Brain microvascular endothelial cell (primary cell): ENCODE data around the gene DHX58.

Experiments used
- DNase-seq: peaks from one replicate; pipeline ENCODE4 v3.0.0-alpha.2; 2020
- H3K27ac ChIP-seq: fragments of 250-450 bp; sonication (Bioruptor Pico); 2 replicates; pipeline ENCODE4 v1.5.1; 2020; ENCODE audit warnings: mild to moderate bottlenecking, moderate library complexity
- H3K27me3 ChIP-seq: fragments of 250-450 bp; sonication (Bioruptor Pico); replicated peaks from 2 replicates; pipeline ENCODE4 v1.5.1; 2020; ENCODE audit warnings: mild to moderate bottlenecking
- H3K36me3 ChIP-seq: fragments of 250-450 bp; sonication (Bioruptor Pico); replicated peaks from 2 replicates; pipeline ENCODE4 v1.5.1; 2020; ENCODE audit warnings: mild to moderate bottlenecking
- H3K4me3 ChIP-seq: 2 replicates; pipeline ENCODE4 v1.5.1; 2011; ENCODE audit warnings: low read depth, mild to moderate bottlenecking, control low read depth, low read length, moderate library complexity
- in situ Hi-C: cut with HindIII; loops from 2 replicates; pipeline ENCODE4 v1.10.0; 2017; ENCODE audit warnings: low sequenced_read_pairs, low pct_ligation_motif_present
- TF ChIP-seq, protein P1 (sequence below): IDR thresholded peaks from 2 replicates; pipeline ENCODE4 v1.5.1; 2011; ENCODE audit warnings: low read depth, mild to moderate bottlenecking, moderate library complexity, low read length, control low read depth, inconsistent platforms; ENCODE audit errors: missing control alignments

The DHX58 gene

DNA sequence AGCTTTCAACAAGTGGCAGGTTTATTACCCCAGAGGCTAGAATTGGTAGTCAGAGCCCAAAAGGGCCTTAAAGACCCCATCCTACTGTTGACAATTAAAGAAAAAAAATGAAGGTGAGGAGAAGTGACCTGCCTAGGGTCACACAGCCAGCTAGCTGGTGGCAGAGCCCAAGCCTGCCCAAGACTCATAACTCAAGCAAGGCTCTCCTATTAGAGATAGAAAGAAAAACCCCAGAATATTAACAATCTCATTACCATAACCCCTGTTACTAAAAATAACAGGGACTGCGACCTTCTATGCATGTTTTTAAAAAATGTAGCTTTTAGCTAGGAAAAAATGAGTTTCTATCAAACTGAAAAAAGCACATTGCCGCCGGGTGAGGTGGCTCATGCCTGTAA lies 24.1 kb upstream of the DHX58 start:
- no peaks in the 10 kb centered on the region for H3K27me3 ChIP-seq
- in situ Hi-C loops, result no loop called here
- H3K27ac ChIP-seq, result no peak overlapping the region
- no peak for DNase-seq
- TF ChIP-seq, protein P1, sequence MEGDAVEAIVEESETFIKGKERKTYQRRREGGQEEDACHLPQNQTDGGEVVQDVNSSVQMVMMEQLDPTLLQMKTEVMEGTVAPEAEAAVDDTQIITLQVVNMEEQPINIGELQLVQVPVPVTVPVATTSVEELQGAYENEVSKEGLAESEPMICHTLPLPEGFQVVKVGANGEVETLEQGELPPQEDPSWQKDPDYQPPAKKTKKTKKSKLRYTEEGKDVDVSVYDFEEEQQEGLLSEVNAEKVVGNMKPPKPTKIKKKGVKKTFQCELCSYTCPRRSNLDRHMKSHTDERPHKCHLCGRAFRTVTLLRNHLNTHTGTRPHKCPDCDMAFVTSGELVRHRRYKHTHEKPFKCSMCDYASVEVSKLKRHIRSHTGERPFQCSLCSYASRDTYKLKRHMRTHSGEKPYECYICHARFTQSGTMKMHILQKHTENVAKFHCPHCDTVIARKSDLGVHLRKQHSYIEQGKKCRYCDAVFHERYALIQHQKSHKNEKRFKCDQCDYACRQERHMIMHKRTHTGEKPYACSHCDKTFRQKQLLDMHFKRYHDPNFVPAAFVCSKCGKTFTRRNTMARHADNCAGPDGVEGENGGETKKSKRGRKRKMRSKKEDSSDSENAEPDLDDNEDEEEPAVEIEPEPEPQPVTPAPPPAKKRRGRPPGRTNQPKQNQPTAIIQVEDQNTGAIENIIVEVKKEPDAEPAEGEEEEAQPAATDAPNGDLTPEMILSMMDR, result no peak
- H3K36me3 ChIP-seq, result peaks cover 4% of the 10 kb centered on the region
- H3K4me3 ChIP-seq, result no peak overlapping the region

DNA sequence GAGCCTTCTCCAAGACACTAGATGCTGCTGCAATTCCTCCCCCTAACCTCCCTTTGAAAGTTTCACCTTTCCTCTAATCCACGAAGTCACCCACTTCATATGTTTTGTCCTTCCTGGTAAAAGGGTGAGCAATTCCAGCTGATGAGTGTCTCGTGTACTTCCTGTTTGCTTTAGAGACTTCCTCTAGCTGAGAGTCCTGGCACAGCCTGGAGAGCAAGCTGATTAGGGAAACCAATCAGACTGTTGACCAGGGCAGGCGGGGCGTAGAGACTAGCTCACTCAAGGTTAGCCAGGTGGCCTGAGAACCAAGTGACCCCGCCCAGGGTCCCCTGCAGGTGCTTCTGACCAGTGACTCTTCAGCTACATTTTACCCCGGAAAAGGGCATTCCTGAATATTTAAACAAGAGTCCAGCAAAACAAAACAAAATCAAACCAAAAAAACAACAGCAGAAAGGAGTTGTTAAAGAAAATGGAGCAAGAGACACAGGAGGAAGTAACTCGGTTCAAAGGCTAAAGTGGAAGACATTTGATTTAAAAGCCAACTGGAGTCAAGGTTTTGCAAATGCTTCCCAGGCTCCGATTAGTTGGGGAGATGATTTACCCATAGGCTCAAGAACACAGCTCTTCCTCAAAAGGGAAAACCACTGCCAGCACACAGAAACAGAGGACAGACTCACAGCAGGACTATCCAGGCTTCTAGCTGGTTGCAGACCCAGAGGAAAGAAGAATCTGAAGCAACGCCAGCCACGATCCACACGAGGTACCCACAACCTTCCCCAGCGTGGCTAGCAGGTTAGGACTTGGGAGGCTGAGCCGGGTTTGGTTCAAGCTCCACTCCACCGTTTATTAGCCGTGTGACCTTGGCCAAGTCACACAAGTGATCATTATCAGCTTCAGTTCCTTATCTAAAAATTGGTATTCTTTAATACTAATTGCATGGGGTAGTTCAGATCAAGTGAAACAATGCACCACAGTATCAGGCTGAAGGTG lies 23.4 kb upstream of the DHX58 start:
- in situ Hi-C loops, result no loop called here
- Histone ChIP-seq H3K4me3 (no peak overlapping the region), H3K27me3 (no peaks in the 10 kb centered on the region), H3K36me3 (no peaks in the 10 kb centered on the region), H3K27ac (peak overlapping the region; percentile 47)
- DNase-seq, result peak; percentile 64
- TF ChIP-seq, protein P1, result no peak

DNA sequence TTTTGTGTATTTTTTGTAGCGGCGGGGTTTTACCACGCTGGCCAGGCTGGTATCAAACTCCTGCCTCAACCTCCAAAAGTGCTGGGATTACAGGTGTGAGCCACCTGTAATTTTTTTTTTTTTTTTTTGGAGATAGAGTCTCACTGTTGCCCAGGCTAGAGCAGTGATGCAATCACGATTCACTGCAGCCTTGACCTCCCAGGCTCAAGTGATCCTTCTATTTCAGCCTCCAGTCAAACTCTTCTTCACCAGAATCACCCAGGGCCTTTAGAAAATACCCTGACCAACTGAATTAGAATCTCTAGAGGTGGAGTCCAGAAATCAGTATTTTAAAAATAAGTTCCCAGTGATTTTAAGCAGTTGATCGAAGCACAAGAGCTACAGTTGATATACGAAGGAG lies 22.6 kb upstream of the DHX58 start:
- Histone ChIP-seq H3K4me3 (no peak overlapping the region), H3K36me3 (peaks cover 2% of the 10 kb centered on the region), H3K27me3 (no peaks in the 10 kb centered on the region), H3K27ac (peak overlapping the region; percentile 47)
- no peak for DNase-seq
- in situ Hi-C loops, result no loop called here
- TF ChIP-seq, protein P1, result no peak

DNA sequence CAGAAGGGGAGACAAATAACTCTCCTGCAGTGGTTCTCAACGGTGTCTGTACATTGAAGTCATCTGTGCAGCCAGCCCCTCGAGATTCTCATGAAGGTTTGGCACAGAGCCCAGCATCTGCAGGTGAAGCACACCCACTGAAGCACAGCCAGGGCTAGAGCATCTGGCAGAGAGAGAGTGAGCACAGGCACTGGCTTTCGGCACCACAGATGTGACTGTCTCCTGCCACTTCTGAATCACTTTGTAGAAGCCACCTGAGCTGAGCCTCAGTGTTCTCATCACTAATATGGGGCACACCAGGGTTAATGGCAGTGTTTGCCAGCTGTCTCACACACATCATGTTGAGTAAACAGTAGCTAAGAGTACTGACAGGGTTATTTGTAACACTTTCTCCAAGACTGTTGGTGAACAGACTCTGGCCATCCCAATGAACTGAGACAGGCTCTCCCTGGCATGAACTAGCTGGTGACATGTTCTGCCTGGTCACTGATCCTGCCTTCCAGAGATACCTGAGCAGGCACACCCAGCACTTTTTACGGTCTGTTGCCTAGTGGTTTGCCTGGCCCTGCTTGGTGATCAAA lies 21.0 kb upstream of the DHX58 start:
- H3K27me3 ChIP-seq, result no peaks in the 10 kb centered on the region
- in situ Hi-C loops, result no loop called here
- TF ChIP-seq, protein P1, result no peak
- DNase-seq, result no peak
- peaks cover 14% of the 10 kb centered on the region for H3K36me3 ChIP-seq
- no peak overlapping the region for H3K4me3 ChIP-seq
- H3K27ac ChIP-seq, result no peak overlapping the region

DNA sequence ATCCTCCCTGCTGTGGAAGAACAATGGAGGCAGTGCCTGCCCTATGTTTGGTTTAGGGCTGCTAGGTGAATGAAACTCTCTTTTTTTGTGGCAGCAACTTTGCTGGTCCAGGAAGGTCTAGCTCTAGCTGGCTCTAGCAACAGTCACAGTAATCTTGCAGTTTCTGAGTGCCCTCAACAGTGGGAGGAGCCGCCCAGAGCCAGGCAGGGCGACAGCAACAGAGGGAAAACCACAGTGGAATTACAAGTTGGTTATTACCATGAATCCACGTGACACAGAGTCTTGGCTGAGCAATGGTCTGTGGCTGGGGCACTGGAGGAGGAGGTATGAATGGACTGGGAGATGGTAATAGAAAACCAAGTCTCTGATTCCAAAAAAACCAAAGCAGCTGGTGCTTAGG lies 20.4 kb upstream of the DHX58 start:
- TF ChIP-seq, protein P1, result no peak
- H3K27me3 ChIP-seq, result no peaks in the 10 kb centered on the region
- H3K36me3 ChIP-seq, result peaks cover 20% of the 10 kb centered on the region
- DNase-seq, result peak; percentile 58
- H3K27ac ChIP-seq, result peak overlapping the region; percentile 5
- H3K4me3 ChIP-seq, result no peak overlapping the region
- in situ Hi-C loops, result no loop called here
